ENCODE measurements around the gene TP53TG5. TPM values are rescaled to one million over a fixed set of nuclear protein-coding genes. Genes with fewer than 3 reads are reported as not detected.

Gene TP53TG5
- total and polyA plus RNA-seq, 3 donors from 2014 or later, result 6.4 to 28.2 (median 12.3) TPM

GRCh38 chr20:45372241-45372640 is 5.9 kb downstream of the TP53TG5 start:
- Histone ChIP-seq H3K27me3 (no peaks in the 10 kb centered on the region), H3K9me3 (no peaks in the 10 kb centered on the region), H3K4me3 (no peak overlapping the region), H3K36me3 (ENCODE audit: low read depth, missing control alignments) (no peaks in the 10 kb centered on the region), H3K4me1 (peaks cover 3% of the 10 kb centered on the region), H3K27ac (no peak overlapping the region)
- TF ChIP-seq POLR2A (IDR thresholded peaks at IDR 0.05), result no peak
- TF ChIP-seq CTCF (IDR thresholded peaks at IDR 0.05), result no peak
- intact Hi-C loops (cut with DNase I; ENCODE audit: low total_unique reads), result no loop called here
- 61 to 73% methylated on average over 10 of the region's 10 CpGs for WGBS, 2 donors
- no peak for DNase-seq

GRCh38 chr20:45370571-45371160 is 7.5 kb downstream of the TP53TG5 start:
- H3K4me1 ChIP-seq, result peaks cover 3% of the 10 kb centered on the region
- 60 to 93% methylated on average over 3 of the region's 3 CpGs for WGBS, 2 donors
- H3K9me3 ChIP-seq, result no peaks in the 10 kb centered on the region
- no peak for DNase-seq
- intact Hi-C loops (cut with DNase I; ENCODE audit: low total_unique reads), result no loop called here
- H3K27me3 ChIP-seq, result no peaks in the 10 kb centered on the region
- TF ChIP-seq CTCF (IDR thresholded peaks at IDR 0.05) (no peak), POLR2A (IDR thresholded peaks at IDR 0.05) (no peak)
- no peak overlapping the region for H3K27ac ChIP-seq
- H3K36me3 ChIP-seq (ENCODE audit: low read depth, missing control alignments), result no peaks in the 10 kb centered on the region
- H3K4me3 ChIP-seq, result no peak overlapping the region

DNA sequence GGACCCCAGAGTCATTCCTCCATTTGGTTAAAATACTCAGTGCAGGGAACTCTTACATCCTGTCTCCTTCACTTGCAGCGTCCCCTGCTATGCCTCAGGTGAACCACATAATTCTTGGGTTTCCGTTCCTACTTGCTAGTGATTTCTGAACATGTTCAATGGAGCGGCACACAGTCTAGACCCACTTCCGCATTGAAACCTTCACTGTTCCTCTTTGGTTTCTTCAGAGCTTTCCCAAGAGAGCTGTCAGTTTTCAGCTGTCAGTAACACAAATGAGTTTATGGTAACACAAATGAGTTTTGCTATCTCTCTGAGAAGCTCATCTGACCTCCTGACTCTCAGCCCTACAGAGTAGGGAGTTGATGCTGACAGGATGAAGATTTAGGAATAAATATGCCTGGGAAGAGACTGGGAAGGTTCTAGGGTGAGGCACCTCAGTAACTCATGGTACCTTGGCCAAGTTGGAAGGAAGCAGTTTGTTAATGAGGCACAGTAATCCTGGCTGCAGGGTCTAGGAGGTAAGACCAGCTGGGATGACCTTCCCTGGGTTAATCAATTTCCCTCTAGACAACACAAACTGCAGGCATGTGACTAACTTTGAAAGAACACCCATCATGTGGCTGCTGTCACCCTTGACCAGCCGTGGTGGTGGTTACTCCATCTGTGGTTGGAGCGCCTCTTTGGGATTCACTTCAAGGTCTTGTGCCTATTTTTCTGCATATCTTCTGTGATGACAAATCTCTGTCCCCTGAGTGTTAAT is 9.7 kb downstream of the TP53TG5 start:
- no peaks in the 10 kb centered on the region for H3K9me3 ChIP-seq
- TF ChIP-seq CTCF (IDR thresholded peaks at IDR 0.05) (no peak), POLR2A (IDR thresholded peaks at IDR 0.05) (no peak)
- H3K4me1 ChIP-seq, result peaks cover 9% of the 10 kb centered on the region
- H3K4me3 ChIP-seq, result no peak overlapping the region
- no peaks in the 10 kb centered on the region for H3K36me3 ChIP-seq (ENCODE audit: low read depth, missing control alignments)
- 78 to 90% methylated on average over 6 of the region's 6 CpGs for WGBS, 2 donors
- no peaks in the 10 kb centered on the region for H3K27me3 ChIP-seq
- H3K27ac ChIP-seq, result no peak overlapping the region
- no peak for DNase-seq
- intact Hi-C loops (cut with DNase I; ENCODE audit: low total_unique reads), result no loop called here

DNA sequence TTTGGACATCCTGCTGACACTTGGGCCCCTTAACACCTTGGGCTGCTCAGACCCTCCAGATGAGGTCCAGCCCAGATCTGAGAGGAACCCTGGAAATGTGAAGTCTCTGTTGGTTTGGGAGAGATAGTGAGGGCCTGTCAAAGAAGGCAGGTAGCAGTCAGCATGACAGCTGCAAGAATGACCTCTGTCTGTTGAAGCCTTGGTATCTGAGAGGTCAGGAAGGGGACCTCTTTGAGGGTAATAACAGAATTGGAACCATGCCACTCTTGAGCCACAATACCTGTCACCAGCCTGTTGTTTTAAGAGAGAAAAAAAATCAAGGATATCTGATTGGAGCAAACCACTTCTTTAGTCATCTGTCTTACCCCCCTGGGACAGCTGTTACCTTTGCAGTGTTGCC is 11.0 kb downstream of the TP53TG5 start:
- Histone ChIP-seq H3K36me3 (ENCODE audit: low read depth, missing control alignments) (no peaks in the 10 kb centered on the region), H3K27me3 (no peaks in the 10 kb centered on the region), H3K9me3 (no peaks in the 10 kb centered on the region), H3K27ac (no peak overlapping the region), H3K4me3 (no peak overlapping the region), H3K4me1 (peaks cover 6% of the 10 kb centered on the region)
- DNase-seq, result no peak
- no peak for TF ChIP-seq CTCF (IDR thresholded peaks at IDR 0.05)
- TF ChIP-seq POLR2A (IDR thresholded peaks at IDR 0.05), result no peak
- intact Hi-C loops (cut with DNase I; ENCODE audit: low total_unique reads), result no loop called here

GRCh38 chr20:45366631-45367030 is 11.5 kb downstream of the TP53TG5 start:
- no peak for DNase-seq
- intact Hi-C loops (cut with DNase I; ENCODE audit: low total_unique reads), result no loop called here
- Histone ChIP-seq H3K4me1 (peaks cover 6% of the 10 kb centered on the region), H3K36me3 (ENCODE audit: low read depth, missing control alignments) (no peaks in the 10 kb centered on the region), H3K27ac (no peak overlapping the region), H3K4me3 (no peak overlapping the region), H3K9me3 (no peaks in the 10 kb centered on the region), H3K27me3 (no peaks in the 10 kb centered on the region)
- TF ChIP-seq POLR2A (IDR thresholded peaks at IDR 0.05), result no peak
- TF ChIP-seq CTCF (IDR thresholded peaks at IDR 0.05), result no peak
- 84 to 95% methylated on average over 11 of the region's 11 CpGs for WGBS, 2 donors

All from testis (tissue), 3 donors.